Endothelial cell of umbilical vein (primary cell): ENCODE results near the gene OOSP4B. TPM values are rescaled to one million over a fixed set of nuclear protein-coding genes. Genes with fewer than 3 reads are reported as not detected.
"Not testable (repeated sequence)": the region's sequence is repeated elsewhere in the genome, so short reads cannot be mapped to it uniquely, and the experiment has no call there.

Experiments
- BruUV-seq: library from RNA; stranded (reverse); fragments of 400-500 nt; replicated peaks from 2 replicates; lab custom pipeline; 2021; lab: Mats Ljungman, UMichigan
- CTCF ChIA-PET: fragments of 300-600, 350-600 bp; sonication (Branson Sonifier 250); formaldehyde crosslinking; loops from one replicate; lab custom pipeline; 2021; ENCODE audit warnings: antibody characterized with exemption, inconsistent platforms; lab: Charles Lee
- POLR2A ChIA-PET: fragments of 300-600, 350-600 bp; sonication (Branson Sonifier 250); formaldehyde crosslinking; loops from one replicate; lab custom pipeline; 2021; ENCODE audit warnings: antibody characterized with exemption, inconsistent platforms; lab: Charles Lee
- DNase-seq: peaks from one replicate; pipeline ENCODE4 v3.0.0-alpha.2; 2011; ENCODE audit warnings: low read depth, low spot score
- FAIRE-seq: peaks from 2 replicates; lab custom pipeline; 2011; peaks lifted over from hg19 to GRCh38; lab: Jason Lieb, UNC
- H2AFZ ChIP-seq: 2 replicates; pipeline ENCODE4 v1.6.0; 2012; ENCODE audit warnings: low read depth, low read length, control low read depth, inconsistent platforms
- H3K27ac ChIP-seq: 2 replicates; pipeline ENCODE4 v1.5.1; 2011; ENCODE audit warnings: low read depth, mild to moderate bottlenecking, control low read depth, low read length, moderate library complexity; ENCODE audit not compliant: insufficient read depth
- H3K27me3 ChIP-seq, 2 experiments: 2 replicates each; pipeline versions ENCODE4 v1.6.0 to v1.6.1; 2011; ENCODE audit warnings: low read length in 2 of 2, mixed read lengths in 1 of 2; ENCODE audit not compliant: control insufficient read depth in 2 of 2, insufficient read depth in 2 of 2
- H3K36me3 ChIP-seq, 2 experiments: 2 replicates in 1 of 2; 3 replicates in 1 of 2; pipeline ENCODE4 v1.5.1; 2011; ENCODE audit warnings: low read length in 2 of 2, mild to moderate bottlenecking in 1 of 2, moderate library complexity in 1 of 2; ENCODE audit not compliant: control insufficient read depth in 2 of 2, insufficient read depth in 2 of 2; ENCODE audit errors: extremely low read depth in 1 of 2
- H3K4me1 ChIP-seq: 3 replicates; pipeline ENCODE4 v1.5.1; 2011; ENCODE audit warnings: mild to moderate bottlenecking, low read length; ENCODE audit not compliant: control insufficient read depth, insufficient read depth; ENCODE audit errors: extremely low read depth
- H3K4me2 ChIP-seq: 2 replicates; pipeline ENCODE4 v1.6.1; 2011; ENCODE audit warnings: low read length, control low read depth, mixed read lengths; ENCODE audit not compliant: insufficient read depth
- H3K4me3 ChIP-seq, 3 experiments: fragments of 200-600 bp in 1 of 3; sonication (generic), shearing (Covaris generic) in 1 of 3; replicated peaks in 1 of 3; 2 replicates each; pipeline ENCODE4 v1.5.1; 2011 to 2016; ENCODE audit warnings: control low read depth in 3 of 3, low read length in 3 of 3, mild to moderate bottlenecking in 2 of 3, inconsistent platforms in 1 of 3, low read depth in 1 of 3, moderate library complexity in 1 of 3; ENCODE audit not compliant: insufficient read depth in 1 of 3
- H3K79me2 ChIP-seq: 2 replicates; pipeline ENCODE4 v1.6.0; 2012; ENCODE audit warnings: low read length, inconsistent platforms; ENCODE audit not compliant: control insufficient read depth, insufficient read depth
- H3K9ac ChIP-seq: replicated peaks from 2 replicates; pipeline ENCODE3; 2011; ENCODE audit warnings: low read length, control low read depth; ENCODE audit not compliant: insufficient read depth; ENCODE audit errors: extremely low read depth
- H3K9me1 ChIP-seq: replicated peaks from 3 replicates; pipeline ENCODE4 v1.6.0; 2011; ENCODE audit warnings: mild to moderate bottlenecking, low read length; ENCODE audit not compliant: control insufficient read depth, insufficient read depth; ENCODE audit errors: extremely low read depth
- H3K9me3 ChIP-seq: replicated peaks from 2 replicates; pipeline ENCODE4 v1.5.1; 2012; ENCODE audit warnings: low read length, inconsistent platforms; ENCODE audit not compliant: control insufficient read depth, insufficient read depth
- H4K20me1 ChIP-seq: replicated peaks from 2 replicates; pipeline ENCODE3; 2011; ENCODE audit warnings: mild to moderate bottlenecking, low read length; ENCODE audit not compliant: control insufficient read depth, insufficient read depth; ENCODE audit errors: extremely low read depth
- CTCF ChIP-seq, 2 donors: IDR thresholded peaks; 1 replicate in 1 of 2; 2 replicates in 1 of 2; pipeline ENCODE4 v1.5.1; 2011; ENCODE audit warnings: low read length in 2 of 2, mild to moderate bottlenecking in 2 of 2, moderate library complexity in 2 of 2, control low read depth in 1 of 2, inconsistent platforms in 1 of 2, low read depth in 1 of 2; ENCODE audit not compliant: insufficient read depth in 1 of 2; ENCODE audit errors: extremely low read depth in 1 of 2
- EZH2 ChIP-seq: IDR thresholded peaks from 2 replicates; pipeline ENCODE4 v1.6.1; 2012; ENCODE audit warnings: borderline replicate concordance, low read depth, mild to moderate bottlenecking, moderate library complexity, low read length, inconsistent platforms; ENCODE audit not compliant: severe bottlenecking
- FOS ChIP-seq: IDR thresholded peaks from 2 replicates; pipeline ENCODE4 v1.6.1; 2011; ENCODE audit warnings: mild to moderate bottlenecking, low read length, moderate library complexity, borderline replicate concordance; ENCODE audit not compliant: insufficient read depth
- GATA2 ChIP-seq: IDR thresholded peaks from 2 replicates; pipeline ENCODE4 v1.7.0; 2011; ENCODE audit warnings: low read depth, mild to moderate bottlenecking, moderate library complexity, mixed read lengths, low read length; ENCODE audit not compliant: insufficient read length, insufficient read depth
- JUN ChIP-seq: IDR thresholded peaks from 2 replicates; pipeline ENCODE4 v1.6.1; 2011; ENCODE audit warnings: borderline replicate concordance, low read depth; ENCODE audit not compliant: insufficient read length, insufficient read depth
- MAX ChIP-seq: IDR thresholded peaks from 2 replicates; pipeline ENCODE4 v1.6.1; 2011; ENCODE audit not compliant: insufficient read depth, insufficient read length
- MYC ChIP-seq: IDR thresholded peaks from one replicate; pipeline ENCODE4 v1.6.1; 2011; ENCODE audit warnings: mild to moderate bottlenecking, low read depth, low read length
- POLR2A ChIP-seq: IDR thresholded peaks from 2 replicates; pipeline ENCODE4 v1.6.1; 2012; ENCODE audit warnings: low read depth, mild to moderate bottlenecking, control low read depth, low read length
- POLR2AphosphoS5 ChIP-seq: IDR thresholded peaks from 2 replicates; pipeline ENCODE4 v1.6.1; 2012; ENCODE audit warnings: low read depth, mild to moderate bottlenecking, control low read depth, low read length, moderate library complexity; ENCODE audit not compliant: insufficient read depth
- dilution Hi-C: fragments of 300-500 bp; cut with MboI; formaldehyde crosslinking; loops from one replicate; pipeline ENCODE4 v1.15.0; 2019; ENCODE audit warnings: low sequenced_read_pairs; ENCODE audit not compliant: extremely low pct_ligation_motif_present
- intact Hi-C: fragments of 100-400 bp; cut with micrococcal nuclease; formaldehyde crosslinking; loops from one replicate; pipeline ENCODE4 v1.10.0; 2022
- polyA plus RNA-seq, 4 experiments: library from polyadenylated mRNA; depleted of rRNA in 3 of 4; stranded (reverse) in 3 of 4; unstranded in 1 of 4; fragments of >200 nt; gene quantifications; 2 replicates each; pipeline versions ENCODE4 v1.2.1 to v1.2.3, GENCODE V29; 2011 to 2012; ENCODE audit warnings: missing spikeins in 1 of 4
- total RNA-seq: library from RNA; stranded (reverse); gene quantifications from 2 replicates; pipeline ENCODE4 v1.2.3, GENCODE V29; 2021

Gene OOSP4B
- total and polyA plus RNA-seq, 2 donors (not counting 3 experiments of a cell fraction or from before 2014, with no cell fraction given), result not detected

DNA sequence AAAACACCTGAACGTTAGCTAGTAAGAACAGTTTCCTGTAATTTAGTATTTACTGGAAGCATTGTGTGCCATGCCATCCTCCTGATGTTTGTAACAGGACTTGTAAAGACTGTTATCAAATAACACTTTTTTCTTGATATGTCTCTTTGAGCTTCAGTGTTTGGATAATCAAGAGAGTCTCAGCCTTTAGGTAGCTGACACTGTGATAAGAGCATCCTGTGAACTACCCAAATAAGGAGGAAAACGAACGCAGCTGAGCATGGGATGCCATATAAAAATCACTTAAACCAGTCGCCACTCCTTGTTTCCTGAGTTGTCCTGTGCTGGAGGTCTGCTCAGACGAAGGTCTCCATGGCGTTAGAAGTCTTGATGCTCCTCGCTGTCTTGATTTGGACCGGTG is 23.1 kb downstream of the OOSP4B start, which contains the start of gene OOSP2:
Gene OOSP2 (plus strand): TSS at position 301 of the 400 bp plus-strand sequence. CDS start 51 bp downstream, at position 352.
- Histone ChIP-seq H2AFZ (no peak within 1 kb of the TSS), H3K79me2 (no peaks in the 10 kb centered on the region), H3K9me3 (no peaks in the 10 kb centered on the region), H3K27me3 (peaks cover 4% of the 10 kb centered on the region in 2 experiments), H3K36me3 (no peaks in the 10 kb centered on the region), H3K4me1 (no peaks in the 10 kb centered on the region), H3K9me1 (no peaks in the 10 kb centered on the region), H3K4me3 (no peak within 1 kb of the TSS), H3K9ac (no peak within 1 kb of the TSS), H3K27ac (no peak within 1 kb of the TSS), H4K20me1 (no peaks in the 10 kb centered on the region), H3K4me2 (no peak within 1 kb of the TSS)
- CTCF ChIA-PET, result no interaction called here
- no peak for FAIRE-seq
- DNase-seq, result no peak
- dilution Hi-C loops (no loop called here), intact Hi-C loops (no loop called here)
- TF ChIP-seq POLR2A, result no peak
- no peak for TF ChIP-seq GATA2
- no peak for TF ChIP-seq FOS
- no peak for TF ChIP-seq JUN
- no peak for TF ChIP-seq MYC
- no peak for TF ChIP-seq EZH2
- TF ChIP-seq MAX, result no peak
- no peak for TF ChIP-seq POLR2AphosphoS5
- no peak for TF ChIP-seq CTCF (IDR thresholded peaks at IDR 0.05; ENCODE audit: extremely low read depth in 1 of 2, insufficient read depth in 1 of 2, low read depth in 1 of 2, low read length in 2 of 2)
- BruUV-seq, result no TSS peak
- POLR2A ChIA-PET, result no interaction called here

DNA sequence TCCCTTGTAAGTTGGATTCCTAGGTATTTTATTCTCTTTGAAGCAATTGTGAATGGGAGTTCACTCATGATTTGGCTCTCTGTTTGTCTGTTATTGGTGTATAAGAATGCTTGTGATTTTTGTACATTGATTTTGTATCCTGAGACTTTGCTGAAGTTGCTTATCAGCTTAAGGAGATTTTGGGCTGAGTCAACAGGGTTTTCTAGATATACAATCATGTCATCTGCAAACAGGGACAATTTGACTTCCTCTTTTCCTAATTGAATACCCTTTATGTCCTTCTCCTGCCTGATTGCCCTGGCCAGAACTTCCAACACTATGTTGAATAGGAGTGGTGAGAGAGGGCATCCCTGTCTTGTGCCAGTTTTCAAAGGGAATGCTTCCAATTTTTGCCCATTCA is 33.4 kb downstream of the OOSP4B start:
- H4K20me1 ChIP-seq, H3K9me3 ChIP-seq, FAIRE-seq, H3K36me3 ChIP-seq, BruUV-seq, CTCF ChIA-PET, H3K9ac ChIP-seq, H3K27me3 ChIP-seq, H2AFZ ChIP-seq, H3K4me1 ChIP-seq, H3K9me1 ChIP-seq, H3K4me2 ChIP-seq, H3K79me2 ChIP-seq, H3K27ac ChIP-seq, dilution Hi-C loops, DNase-seq, POLR2A ChIA-PET, H3K4me3 ChIP-seq, intact Hi-C loops: not testable (repeated sequence)

GRCh38 chr11:60050839-60051238 is 33.9 kb downstream of the OOSP4B start:
- H3K9ac ChIP-seq, FAIRE-seq, H3K79me2 ChIP-seq, dilution Hi-C loops, H3K4me1 ChIP-seq, DNase-seq, H3K36me3 ChIP-seq, H4K20me1 ChIP-seq, H3K27ac ChIP-seq, H3K27me3 ChIP-seq, BruUV-seq, CTCF ChIA-PET, H3K9me3 ChIP-seq, H3K9me1 ChIP-seq, H2AFZ ChIP-seq, H3K4me2 ChIP-seq, H3K4me3 ChIP-seq, POLR2A ChIA-PET, intact Hi-C loops: not testable (repeated sequence)
